ENCODE measurements around the gene VMP1.

VMP1 gene

GRCh38 chr17:59762049-59762823, 54.8 kb downstream of the VMP1 start:
- Histone ChIP-seq H3K9me3 (ENCODE audit: control insufficient read depth, insufficient read depth, low read depth, low read length) (no peaks in the 10 kb centered on the region), H3K36me3 (ENCODE audit: control insufficient read depth in 2 of 2, insufficient read depth in 1 of 2, low read length in 2 of 2) (peaks cover 17 to 19% of the 10 kb centered on the region in 2 experiments), H3K4me1 (ENCODE audit: control insufficient read depth, insufficient read depth, low read length) (peaks cover 9% of the 10 kb centered on the region; the same call in 1 of the 2 replicates), H3K27ac (ENCODE audit: extremely low read depth, low read depth, low read length) (no peak overlapping the region), H3K4me3 (ENCODE audit: low read depth, low read length) (no peak overlapping the region)
- POLR2A ChIA-PET = interaction anchor here (0.7 to 1.5 kb wide), 3 partner anchors 71 to 83 kb away, joined by 3 to 4 read pairs (median 4); no protein-coding TSS in a partner anchor
- CTCF ChIA-PET = interaction anchor here (0.5 to 3.4 kb wide), 5 partner anchors 8 to 97 kb away, joined by 3 to 21 read pairs (median 7); no protein-coding TSS in a partner anchor
- TF ChIP-seq PRDM6 (tag by site-specific recombination; IDR thresholded peaks at IDR 0.05) (peak; percentile 46; the same call in 1 of the 2 replicates), ZNF19 (tag by site-specific recombination; IDR thresholded peaks at IDR 0.05; ENCODE audit: low read depth) (no peak), ZNF311 (tag by site-specific recombination; IDR thresholded peaks at IDR 0.05; ENCODE audit: borderline replicate concordance) (no peak), ZNF529 (tag by site-specific recombination; IDR thresholded peaks at IDR 0.05; ENCODE audit: insufficient replicate concordance) (peak; percentile 70), ZNF777 (tag by site-specific recombination; IDR thresholded peaks at IDR 0.05; ENCODE audit: borderline replicate concordance) (no peak)

DNA sequence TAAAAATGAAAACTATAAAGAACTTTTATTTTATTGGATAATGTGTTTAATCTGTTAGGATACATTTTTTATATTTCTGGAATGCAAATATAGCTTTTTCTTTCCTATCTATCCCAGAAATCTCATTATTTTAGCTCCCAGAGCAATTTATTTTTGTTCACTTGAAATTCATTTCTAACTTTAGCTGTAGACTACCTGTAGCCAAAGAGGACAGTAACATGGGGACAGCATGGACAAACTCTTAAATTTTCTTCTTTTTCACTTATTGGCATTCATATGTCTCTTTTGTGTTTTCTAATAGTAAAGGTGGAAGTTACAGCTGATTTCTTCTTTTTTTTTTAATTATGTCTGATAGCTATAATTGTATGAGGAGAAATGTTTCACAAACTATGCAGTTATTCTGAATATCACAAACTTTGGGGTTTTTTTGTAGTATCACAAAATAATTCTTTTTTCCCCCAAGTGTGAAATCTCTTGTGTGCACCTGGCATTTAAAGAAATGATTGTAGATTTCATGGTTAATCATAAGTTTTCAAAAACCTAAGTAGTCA, 55.4 kb downstream of the VMP1 start:
- TF ChIP-seq MYNN (tag by site-specific recombination; IDR thresholded peaks at IDR 0.05; ENCODE audit: borderline replicate concordance) (no peak), ZEB2 (tag by site-specific recombination; IDR thresholded peaks at IDR 0.05) (no peak), ZSCAN18 (tag by site-specific recombination; IDR thresholded peaks at IDR 0.05) (no peak)
- TF ChIP-seq, protein P1, sequence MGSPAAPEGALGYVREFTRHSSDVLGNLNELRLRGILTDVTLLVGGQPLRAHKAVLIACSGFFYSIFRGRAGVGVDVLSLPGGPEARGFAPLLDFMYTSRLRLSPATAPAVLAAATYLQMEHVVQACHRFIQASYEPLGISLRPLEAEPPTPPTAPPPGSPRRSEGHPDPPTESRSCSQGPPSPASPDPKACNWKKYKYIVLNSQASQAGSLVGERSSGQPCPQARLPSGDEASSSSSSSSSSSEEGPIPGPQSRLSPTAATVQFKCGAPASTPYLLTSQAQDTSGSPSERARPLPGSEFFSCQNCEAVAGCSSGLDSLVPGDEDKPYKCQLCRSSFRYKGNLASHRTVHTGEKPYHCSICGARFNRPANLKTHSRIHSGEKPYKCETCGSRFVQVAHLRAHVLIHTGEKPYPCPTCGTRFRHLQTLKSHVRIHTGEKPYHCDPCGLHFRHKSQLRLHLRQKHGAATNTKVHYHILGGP (tag by site-specific recombination; IDR thresholded peaks at IDR 0.05) = no peak
- Histone ChIP-seq H3K4me1 (ENCODE audit: control insufficient read depth, insufficient read depth, low read length) (peaks cover 9% of the 10 kb centered on the region; the same call in 1 of the 2 replicates), H3K27ac (ENCODE audit: extremely low read depth, low read depth, low read length) (no peak overlapping the region), H3K36me3 (ENCODE audit: control insufficient read depth in 2 of 2, insufficient read depth in 1 of 2, low read length in 2 of 2) (peaks cover 15 to 17% of the 10 kb centered on the region in 2 experiments), H3K9me3 (ENCODE audit: control insufficient read depth, insufficient read depth, low read depth, low read length) (no peaks in the 10 kb centered on the region), H3K4me3 (ENCODE audit: low read depth, low read length) (no peak overlapping the region)
- POLR2A ChIA-PET = interaction anchor here (0.7 to 1.0 kb wide), 2 partner anchors 79 to 82 kb away, joined by 3 to 4 read pairs; no protein-coding TSS in a partner anchor
- CTCF ChIA-PET = interaction anchor here (0.5 to 3.4 kb wide), 5 partner anchors 8 to 1182 kb away, joined by 3 to 21 read pairs (median 5); no protein-coding TSS in a partner anchor

- CTCF ChIA-PET = interaction anchor here (0.6 to 3.4 kb wide), 5 partner anchors 9 to 89 kb away, joined by 3 to 21 read pairs (median 3); no protein-coding TSS in a partner anchor
- POLR2A ChIA-PET = interaction anchor here (1.1 to 1.7 kb wide), 3 partner anchors 74 to 102 kb away, joined by 5 to 16 read pairs (median 7); no protein-coding TSS in a partner anchor
- Histone ChIP-seq H3K9me3 (ENCODE audit: control insufficient read depth, insufficient read depth, low read depth, low read length) (no peaks in the 10 kb centered on the region), H3K4me3 (ENCODE audit: low read depth, low read length) (no peak overlapping the region), H3K36me3 (ENCODE audit: control insufficient read depth in 2 of 2, insufficient read depth in 1 of 2, low read length in 2 of 2) (peaks cover 12 to 14% of the 10 kb centered on the region in 2 experiments), H3K27ac (ENCODE audit: extremely low read depth, low read depth, low read length) (no peak overlapping the region), H3K4me1 (ENCODE audit: control insufficient read depth, insufficient read depth, low read length) (peaks cover 9% of the 10 kb centered on the region; the same call in 1 of the 2 replicates)
- TF ChIP-seq, protein P2, sequence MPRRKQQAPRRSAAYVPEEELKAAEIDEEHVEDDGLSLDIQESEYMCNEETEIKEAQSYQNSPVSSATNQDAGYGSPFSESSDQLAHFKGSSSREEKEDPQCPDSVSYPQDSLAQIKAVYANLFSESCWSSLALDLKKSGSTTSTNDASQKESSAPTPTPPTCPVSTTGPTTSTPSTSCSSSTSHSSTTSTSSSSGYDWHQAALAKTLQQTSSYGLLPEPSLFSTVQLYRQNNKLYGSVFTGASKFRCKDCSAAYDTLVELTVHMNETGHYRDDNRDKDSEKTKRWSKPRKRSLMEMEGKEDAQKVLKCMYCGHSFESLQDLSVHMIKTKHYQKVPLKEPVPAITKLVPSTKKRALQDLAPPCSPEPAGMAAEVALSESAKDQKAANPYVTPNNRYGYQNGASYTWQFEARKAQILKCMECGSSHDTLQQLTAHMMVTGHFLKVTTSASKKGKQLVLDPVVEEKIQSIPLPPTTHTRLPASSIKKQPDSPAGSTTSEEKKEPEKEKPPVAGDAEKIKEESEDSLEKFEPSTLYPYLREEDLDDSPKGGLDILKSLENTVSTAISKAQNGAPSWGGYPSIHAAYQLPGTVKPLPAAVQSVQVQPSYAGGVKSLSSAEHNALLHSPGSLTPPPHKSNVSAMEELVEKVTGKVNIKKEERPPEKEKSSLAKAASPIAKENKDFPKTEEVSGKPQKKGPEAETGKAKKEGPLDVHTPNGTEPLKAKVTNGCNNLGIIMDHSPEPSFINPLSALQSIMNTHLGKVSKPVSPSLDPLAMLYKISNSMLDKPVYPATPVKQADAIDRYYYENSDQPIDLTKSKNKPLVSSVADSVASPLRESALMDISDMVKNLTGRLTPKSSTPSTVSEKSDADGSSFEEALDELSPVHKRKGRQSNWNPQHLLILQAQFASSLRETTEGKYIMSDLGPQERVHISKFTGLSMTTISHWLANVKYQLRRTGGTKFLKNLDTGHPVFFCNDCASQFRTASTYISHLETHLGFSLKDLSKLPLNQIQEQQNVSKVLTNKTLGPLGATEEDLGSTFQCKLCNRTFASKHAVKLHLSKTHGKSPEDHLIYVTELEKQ (tag by site-specific recombination; IDR thresholded peaks at IDR 0.05; ENCODE audit: borderline replicate concordance) = no peak
- no peak for TF ChIP-seq ZNF174 (tag by site-specific recombination; IDR thresholded peaks at IDR 0.05)
- no peak for TF ChIP-seq ZBTB11 (tag by site-specific recombination; conservative IDR thresholded peaks at IDR 0.05; ENCODE audit: low read depth)
- TF ChIP-seq ZSCAN5A (tag by site-specific recombination; IDR thresholded peaks at IDR 0.05) = no peak
Observed at GRCh38 chr17:59763861-59764260, 56.4 kb downstream of the VMP1 start.
